C4-2B (cell line): ENCODE data around the gene ANKS6.

ENCODE experiments used
- ZFX ChIP-seq: fragments of 450-650 bp; IDR thresholded peaks from 2 replicates; pipeline ENCODE4 v1.6.1; 2017
- TF ChIP-seq, protein P1 (sequence below): fragments of 450-650 bp; conservative IDR thresholded peaks from 2 replicates; pipeline ENCODE4 v1.5.1; 2017; ENCODE audit warnings: mild to moderate bottlenecking

DNA sequence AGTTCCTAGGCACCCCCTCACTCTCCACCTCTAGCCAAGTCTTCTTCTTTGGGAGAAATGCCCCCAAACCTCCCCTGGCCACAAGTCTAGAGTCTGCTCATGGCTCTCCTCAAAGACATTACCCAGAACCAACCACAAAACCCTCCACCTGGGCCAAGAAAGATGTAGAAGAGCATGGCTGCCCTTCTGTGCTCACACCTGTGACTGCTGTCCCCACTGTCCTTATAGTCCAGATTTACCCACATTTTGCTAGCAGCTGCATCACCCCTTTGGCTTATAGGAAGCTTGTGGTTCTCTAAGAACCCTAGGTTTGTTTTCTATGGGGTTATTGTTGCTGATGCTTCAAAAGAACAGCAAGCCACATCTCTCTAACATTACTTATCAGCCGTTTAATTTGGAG lies 81.5 kb downstream of the ANKS6 start:
- TF ChIP-seq, protein P1, sequence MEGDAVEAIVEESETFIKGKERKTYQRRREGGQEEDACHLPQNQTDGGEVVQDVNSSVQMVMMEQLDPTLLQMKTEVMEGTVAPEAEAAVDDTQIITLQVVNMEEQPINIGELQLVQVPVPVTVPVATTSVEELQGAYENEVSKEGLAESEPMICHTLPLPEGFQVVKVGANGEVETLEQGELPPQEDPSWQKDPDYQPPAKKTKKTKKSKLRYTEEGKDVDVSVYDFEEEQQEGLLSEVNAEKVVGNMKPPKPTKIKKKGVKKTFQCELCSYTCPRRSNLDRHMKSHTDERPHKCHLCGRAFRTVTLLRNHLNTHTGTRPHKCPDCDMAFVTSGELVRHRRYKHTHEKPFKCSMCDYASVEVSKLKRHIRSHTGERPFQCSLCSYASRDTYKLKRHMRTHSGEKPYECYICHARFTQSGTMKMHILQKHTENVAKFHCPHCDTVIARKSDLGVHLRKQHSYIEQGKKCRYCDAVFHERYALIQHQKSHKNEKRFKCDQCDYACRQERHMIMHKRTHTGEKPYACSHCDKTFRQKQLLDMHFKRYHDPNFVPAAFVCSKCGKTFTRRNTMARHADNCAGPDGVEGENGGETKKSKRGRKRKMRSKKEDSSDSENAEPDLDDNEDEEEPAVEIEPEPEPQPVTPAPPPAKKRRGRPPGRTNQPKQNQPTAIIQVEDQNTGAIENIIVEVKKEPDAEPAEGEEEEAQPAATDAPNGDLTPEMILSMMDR: no peak
- no peak for TF ChIP-seq ZFX
